SK-N-SH (cell line): ENCODE results near the gene FTO. TPM values are rescaled to one million over a fixed set of nuclear protein-coding genes. Genes with fewer than 3 reads are reported as not detected.
A peak's percentile ranks its signal among the peaks of the same experiment; 100 is the strongest.

Source experiments
- CTCF ChIA-PET: fragments of 300-600, 350-600 bp; formaldehyde crosslinking; extraction: SDS; loops from one replicate; lab custom pipeline; 2021; lab: Yijun Ruan, JAX
- POLR2A ChIA-PET: fragments of 350-600 bp; sonication (Branson Sonifier 250); formaldehyde crosslinking; extraction: SDS; loops from one replicate; lab custom pipeline; 2020; ENCODE audit warnings: antibody characterized with exemption, inconsistent platforms; lab: Yijun Ruan, JAX
- DNase-seq: peaks from one replicate; pipeline ENCODE4 v3.0.0; 2012
- H2AFZ ChIP-seq: fragments of 200-600 bp; sonication (generic); 2 replicates; pipeline ENCODE4 v1.8.1; 2016; ENCODE audit warnings: antibody characterized with exemption, mild to moderate bottlenecking, low read depth
- H3F3A ChIP-seq: fragments of 200-600 bp; sonication (generic); replicated peaks from 2 replicates; pipeline ENCODE3; 2016; ENCODE audit warnings: antibody characterized with exemption, mild to moderate bottlenecking; ENCODE audit not compliant: insufficient read depth
- H3K27ac ChIP-seq, 2 experiments: fragments of 200-500 bp in 1 of 2; fragments of 200-600 bp in 1 of 2; sonication (Bioruptor generic) in 1 of 2; sonication (generic), shearing (Covaris generic) in 1 of 2; 2 replicates each; pipeline versions ENCODE4 v1.5.1 to v1.6.1; 2014 to 2016; ENCODE audit warnings: low read depth in 2 of 2, inconsistent platforms in 1 of 2, low read length in 1 of 2, mild to moderate bottlenecking in 1 of 2, mixed read lengths in 1 of 2
- H3K27me3 ChIP-seq: fragments of 200-600 bp; sonication (generic), shearing (Covaris generic); 2 replicates; pipeline ENCODE4 v1.6.1; 2016; ENCODE audit warnings: mixed run types; ENCODE audit not compliant: insufficient read depth
- H3K36me3 ChIP-seq, 2 experiments: fragments of 200-500 bp in 1 of 2; fragments of 200-600 bp in 1 of 2; sonication (Bioruptor generic) in 1 of 2; sonication (generic) in 1 of 2; replicated peaks in 1 of 2; 2 replicates each; pipeline versions ENCODE3 to v1.5.1; 2014 to 2016; ENCODE audit warnings: low read length in 1 of 2, mild to moderate bottlenecking in 1 of 2; ENCODE audit not compliant: insufficient read depth in 2 of 2, control insufficient read depth in 1 of 2
- H3K4me1 ChIP-seq, 2 experiments: fragments of 200-500 bp in 1 of 2; fragments of 200-600 bp in 1 of 2; sonication (Bioruptor generic) in 1 of 2; sonication (generic), shearing (Covaris generic) in 1 of 2; 2 replicates each; pipeline versions ENCODE4 v1.5.1 to v1.6.1; 2014 to 2016; ENCODE audit warnings: low read depth in 1 of 2, low read length in 1 of 2, mixed run types in 1 of 2; ENCODE audit not compliant: insufficient read depth in 2 of 2, control insufficient read depth in 1 of 2
- H3K4me2 ChIP-seq: fragments of 200-600 bp; sonication (generic), shearing (Covaris generic); 2 replicates; pipeline ENCODE4 v1.6.1; 2017; ENCODE audit warnings: mixed run types
- H3K4me3 ChIP-seq, 2 experiments: fragments of 200-500 bp in 1 of 2; fragments of 200-600 bp in 1 of 2; sonication (Bioruptor generic) in 1 of 2; sonication (generic), shearing (Covaris generic) in 1 of 2; 2 replicates each; pipeline versions ENCODE4 v1.5.1 to v1.8.1; 2014 to 2016; ENCODE audit warnings: low read depth in 2 of 2, inconsistent platforms in 1 of 2, low read length in 1 of 2, mild to moderate bottlenecking in 1 of 2, mixed read lengths in 1 of 2, moderate library complexity in 1 of 2
- H3K79me2 ChIP-seq: fragments of 200-600 bp; sonication (generic); 2 replicates; pipeline ENCODE4 v1.8.1; 2017; ENCODE audit warnings: mild to moderate bottlenecking; ENCODE audit not compliant: insufficient read depth
- H3K9ac ChIP-seq: fragments of 200-600 bp; sonication (generic); 2 replicates; pipeline ENCODE4 v1.6.1; 2017; ENCODE audit warnings: mixed run types
- H3K9me2 ChIP-seq: fragments of 200-600 bp; sonication (generic); 2 replicates; pipeline ENCODE4 v1.6.1; 2017; ENCODE audit warnings: mixed run types
- H3K9me3 ChIP-seq: fragments of 200-600 bp; sonication (generic); 2 replicates; pipeline ENCODE4 v1.6.1; 2017; ENCODE audit warnings: mixed run types, mild to moderate bottlenecking, moderate library complexity
- H4K20me1 ChIP-seq: fragments of 200-600 bp; sonication (generic); 2 replicates; pipeline ENCODE4 v1.6.1; 2017; ENCODE audit warnings: mild to moderate bottlenecking, mixed run types; ENCODE audit not compliant: insufficient read depth
- CHD2 ChIP-seq: fragments of 150-350 bp; IDR thresholded peaks from 2 replicates; pipeline ENCODE4 v1.6.1; 2018; ENCODE audit warnings: low read length; ENCODE audit not compliant: partially characterized antibody
- ELF1 ChIP-seq: IDR thresholded peaks from 2 replicates; pipeline ENCODE4 v1.4.0; 2012
- EP300 ChIP-seq, 2 experiments: IDR thresholded peaks; 2 replicates each; pipeline versions ENCODE4 v1.4.0 to v1.6.1; 2012; ENCODE audit warnings: borderline replicate concordance in 1 of 2, low read depth in 1 of 2, low read length in 1 of 2
- EZH2phosphoT487 ChIP-seq: fragments of 200-600 bp; sonication (generic); IDR thresholded peaks from 2 replicates; pipeline ENCODE4 v1.6.1; 2017; ENCODE audit warnings: low read depth, mixed run types, mild to moderate bottlenecking, antibody characterized with exemption, moderate library complexity, borderline replicate concordance
- FOSL2 ChIP-seq: IDR thresholded peaks from 2 replicates; pipeline ENCODE4 v1.4.0; 2012; ENCODE audit warnings: low read depth, mild to moderate bottlenecking, moderate library complexity, borderline replicate concordance
- FOXJ3 ChIP-seq: sonication (generic); formaldehyde crosslinking; IDR thresholded peaks from 2 replicates; pipeline ENCODE4 v1.5.1; 2020; ENCODE audit warnings: mild to moderate bottlenecking, missing genetic modification reagents
- GATA2 ChIP-seq: sonication (generic); formaldehyde crosslinking; IDR thresholded peaks from 2 replicates; pipeline ENCODE4 v1.5.0; 2020; ENCODE audit warnings: mild to moderate bottlenecking, missing genetic modification reagents
- JUND ChIP-seq: IDR thresholded peaks from 2 replicates; pipeline ENCODE4 v1.4.0; 2012
- MXI1 ChIP-seq: IDR thresholded peaks from 2 replicates; pipeline ENCODE4 v1.6.1; 2012; ENCODE audit warnings: mild to moderate bottlenecking, low read depth, low read length, improper control_type of control experiment
- NFIC ChIP-seq: IDR thresholded peaks from 2 replicates; pipeline ENCODE4 v1.4.0; 2012; ENCODE audit warnings: borderline replicate concordance
- PBX3 ChIP-seq: IDR thresholded peaks from 2 replicates; pipeline ENCODE4; 2012
- RAD21 ChIP-seq: IDR thresholded peaks from 2 replicates; pipeline ENCODE4 v1.6.1; 2012; ENCODE audit warnings: mild to moderate bottlenecking, low read length
- RCOR1 ChIP-seq: fragments of 150-350 bp; IDR thresholded peaks from 2 replicates; pipeline ENCODE4 v1.6.1; 2017; ENCODE audit warnings: antibody characterized with exemption, low read length
- REST ChIP-seq: IDR thresholded peaks from 2 replicates; pipeline ENCODE4 v1.6.1; 2012; ENCODE audit warnings: mild to moderate bottlenecking, low read depth, low read length, moderate library complexity
- RXRA ChIP-seq: IDR thresholded peaks from 2 replicates; pipeline ENCODE4 v1.4.0; 2012; ENCODE audit warnings: low read depth, mild to moderate bottlenecking, borderline replicate concordance
- TCF12 ChIP-seq: IDR thresholded peaks from 2 replicates; pipeline ENCODE4 v1.4.0; 2012
- TEAD4 ChIP-seq: IDR thresholded peaks from 2 replicates; pipeline ENCODE4 v1.4.0; 2012; ENCODE audit warnings: mild to moderate bottlenecking, borderline replicate concordance; ENCODE audit not compliant: insufficient read depth
- USF1 ChIP-seq: IDR thresholded peaks from 2 replicates; pipeline ENCODE4 v1.4.0; 2012; ENCODE audit warnings: low read depth, borderline replicate concordance
- WGBS: methylation state at CpG from one replicate; pipeline ENCODE4 v1.1.6; 2017; ENCODE audit warnings: low lambda C conversion rate; 5-methylcytosine and 5-hydroxymethylcytosine counted together
- polyA plus RNA-seq, 3 experiments: library from polyadenylated mRNA; depleted of rRNA; stranded (reverse); fragments of >200 nt; gene quantifications; 2 replicates each; pipeline ENCODE4 v1.2.3, GENCODE V29; 2012

The FTO gene
- polyA plus RNA-seq, 1 of the 3 experiments (the other 2 are of a cell fraction): 41.2 TPM

- H3K27me3 ChIP-seq: no peaks in the 10 kb centered on the region
- H3K9me3 ChIP-seq: no peaks in the 10 kb centered on the region
- no peak for DNase-seq
- TF ChIP-seq PBX3: no peak
- no peak for TF ChIP-seq USF1
- TF ChIP-seq EZH2phosphoT487: no peak
- no peak for TF ChIP-seq JUND
- TF ChIP-seq ELF1: no peak
- TF ChIP-seq TEAD4: no peak
- TF ChIP-seq CHD2: no peak
- no peak for TF ChIP-seq FOXJ3 (CRISPR knock-in tag)
- no peak for TF ChIP-seq RCOR1
- H3K27ac ChIP-seq: peak overlapping the region in 1 of 2 experiments; percentile 52; a peak in 2 of 4 replicates
- H3K4me3 ChIP-seq: no peak overlapping the region
- 90% methylated on average over 4 of the region's 4 CpGs for whole genome bisulfite sequencing
- peaks cover 11% of the 10 kb centered on the region for H3F3A ChIP-seq
- no peak overlapping the region for H2AFZ ChIP-seq
- H3K9me2 ChIP-seq: no peaks in the 10 kb centered on the region
- no peaks in the 10 kb centered on the region for H3K79me2 ChIP-seq
- ChIA-PET CTCF (interaction anchor here (0.7 to 1.1 kb wide), 2 partner anchors 96 to 160 kb away, joined by 3 read pairs; no protein-coding TSS in a partner anchor), POLR2A (no interaction called here)
- no peaks in the 10 kb centered on the region for H4K20me1 ChIP-seq
- H3K9ac ChIP-seq: no peak overlapping the region
- H3K4me1 ChIP-seq: peaks cover 5 to 23% of the 10 kb centered on the region in 2 experiments; a peak in 3 of 4 replicates
- no peak overlapping the region for H3K4me2 ChIP-seq
- H3K36me3 ChIP-seq: no peaks in the 10 kb centered on the region
Measured at GRCh38 chr16:54055191-54055590, 351.2 kb downstream of the FTO start.

- H2AFZ ChIP-seq: no peak overlapping the region
- peaks cover 5 to 22% of the 10 kb centered on the region in 2 experiments; a peak in 3 of 4 replicates for H3K4me1 ChIP-seq
- peak overlapping the region in 1 of 2 experiments; percentile 52; a peak in 2 of 4 replicates for H3K27ac ChIP-seq
- no peaks in the 10 kb centered on the region for H3K36me3 ChIP-seq
- H3K4me3 ChIP-seq: no peak overlapping the region
- H4K20me1 ChIP-seq: no peaks in the 10 kb centered on the region
- H3K4me2 ChIP-seq: no peak overlapping the region
- ChIA-PET POLR2A (no interaction called here), CTCF (no interaction called here)
- H3K9ac ChIP-seq: no peak overlapping the region
- peaks cover 8% of the 10 kb centered on the region for H3F3A ChIP-seq
- 44% methylated on average over 3 of the region's 3 CpGs for WGBS
- no peaks in the 10 kb centered on the region for H3K79me2 ChIP-seq
- H3K27me3 ChIP-seq: no peaks in the 10 kb centered on the region
- H3K9me2 ChIP-seq: no peaks in the 10 kb centered on the region
- no peak for DNase-seq
- no peaks in the 10 kb centered on the region for H3K9me3 ChIP-seq
- TF ChIP-seq RAD21 (no peak), FOSL2 (peak; percentile 22; the same call in 1 of the 2 replicates), REST (no peak), ELF1 (no peak), PBX3 (peak; percentile 34; the same call in 1 of the 2 replicates), EP300 (IDR thresholded peaks at IDR 0.05; ENCODE audit: borderline replicate concordance in 1 of 2, low read depth in 1 of 2, low read length in 1 of 2) (peak in 1 of 2 experiments; percentile 19; a peak in 1 of 4 replicates), JUND (peak; percentile 54), NFIC (peak; percentile 77), GATA2 (no peak), RXRA (peak; percentile 29; the same call in 1 of the 2 replicates), MXI1 (no peak), TCF12 (peak; percentile 45; the same call in 1 of the 2 replicates), RCOR1 (no peak)
Measured at GRCh38 chr16:54055864-54056263, 351.9 kb downstream of the FTO start.
